GM06990 (cell line): ENCODE measurements around the gene WDPCP.
"Not testable (repeated sequence)": the region's sequence is repeated elsewhere in the genome, so short reads cannot be mapped to it uniquely, and the experiment has no call there.

Experiments
- DNase-seq: peaks from one replicate; pipeline ENCODE4 v3.0.0-alpha.2; 2011; ENCODE audit not compliant: insufficient read length; ENCODE audit errors: extremely low read depth
- H3K27me3 ChIP-seq: replicated peaks from 2 replicates; pipeline ENCODE4 v1.6.0; 2011; ENCODE audit warnings: low read length; ENCODE audit not compliant: control insufficient read depth, insufficient read depth
- H3K36me3 ChIP-seq: 2 replicates; pipeline ENCODE4 v1.5.1; 2011; ENCODE audit warnings: low read length; ENCODE audit not compliant: control insufficient read depth, insufficient read depth
- H3K4me3 ChIP-seq: replicated peaks from 2 replicates; pipeline ENCODE4 v1.5.1; 2011; ENCODE audit warnings: low read depth, mild to moderate bottlenecking, control low read depth, low read length
- TF ChIP-seq, protein P1 (sequence below): IDR thresholded peaks from 2 replicates; pipeline ENCODE4 v1.5.1; 2011; ENCODE audit warnings: low read length, control low read depth, mild to moderate bottlenecking, inconsistent platforms; ENCODE audit not compliant: insufficient read depth, poor library complexity, severe bottlenecking

WDPCP gene

DNA sequence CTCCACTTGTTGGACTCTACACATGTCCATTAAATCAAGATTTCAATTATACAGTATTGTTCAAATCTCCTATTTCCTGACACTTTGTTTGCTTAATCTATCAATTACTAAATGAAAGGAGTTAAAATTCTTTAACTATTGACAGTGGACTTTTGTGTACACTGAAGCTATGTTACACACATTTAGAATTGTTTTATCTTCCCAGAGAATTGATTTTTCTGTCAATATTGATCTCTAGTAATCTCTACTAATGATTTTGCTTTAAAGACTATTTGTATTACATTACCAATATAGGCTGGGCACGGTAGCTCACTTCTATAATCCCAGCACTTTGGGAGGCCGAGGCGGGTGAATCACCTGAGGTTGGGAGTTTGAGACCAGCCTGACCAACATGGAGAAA, 215.7 kb downstream of the WDPCP start:
- DNase-seq, result no peak
- TF ChIP-seq, protein P1, sequence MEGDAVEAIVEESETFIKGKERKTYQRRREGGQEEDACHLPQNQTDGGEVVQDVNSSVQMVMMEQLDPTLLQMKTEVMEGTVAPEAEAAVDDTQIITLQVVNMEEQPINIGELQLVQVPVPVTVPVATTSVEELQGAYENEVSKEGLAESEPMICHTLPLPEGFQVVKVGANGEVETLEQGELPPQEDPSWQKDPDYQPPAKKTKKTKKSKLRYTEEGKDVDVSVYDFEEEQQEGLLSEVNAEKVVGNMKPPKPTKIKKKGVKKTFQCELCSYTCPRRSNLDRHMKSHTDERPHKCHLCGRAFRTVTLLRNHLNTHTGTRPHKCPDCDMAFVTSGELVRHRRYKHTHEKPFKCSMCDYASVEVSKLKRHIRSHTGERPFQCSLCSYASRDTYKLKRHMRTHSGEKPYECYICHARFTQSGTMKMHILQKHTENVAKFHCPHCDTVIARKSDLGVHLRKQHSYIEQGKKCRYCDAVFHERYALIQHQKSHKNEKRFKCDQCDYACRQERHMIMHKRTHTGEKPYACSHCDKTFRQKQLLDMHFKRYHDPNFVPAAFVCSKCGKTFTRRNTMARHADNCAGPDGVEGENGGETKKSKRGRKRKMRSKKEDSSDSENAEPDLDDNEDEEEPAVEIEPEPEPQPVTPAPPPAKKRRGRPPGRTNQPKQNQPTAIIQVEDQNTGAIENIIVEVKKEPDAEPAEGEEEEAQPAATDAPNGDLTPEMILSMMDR, result no peak

DNA sequence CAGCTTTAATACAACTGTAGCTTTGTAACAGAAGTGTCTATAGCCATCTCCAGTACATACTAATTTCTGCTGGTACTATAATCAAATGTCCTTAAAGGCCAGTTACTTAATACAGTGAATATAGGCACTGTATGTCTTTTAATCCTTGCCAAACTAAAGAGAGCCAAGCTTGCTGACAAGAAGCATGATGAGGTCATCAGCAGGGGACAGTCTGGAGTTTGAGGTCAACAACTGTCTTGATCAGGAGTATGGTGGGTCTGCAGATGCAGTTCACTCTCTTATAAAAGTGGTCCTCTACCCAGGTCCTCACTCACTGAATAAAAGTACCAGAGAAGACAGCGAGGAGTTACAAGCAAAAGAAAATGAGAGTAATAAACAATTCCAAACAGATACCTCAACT, 219.1 kb downstream of the WDPCP start:
- Histone ChIP-seq H3K4me3 (no peak overlapping the region), H3K36me3 (no peaks in the 10 kb centered on the region), H3K27me3 (no peaks in the 10 kb centered on the region)
- no peak for DNase-seq
- TF ChIP-seq, protein P1, result no peak

More for the DNA sequence above, 215.7 kb downstream of the WDPCP start:
- no peaks in the 10 kb centered on the region for H3K27me3 ChIP-seq
- no peak overlapping the region for H3K4me3 ChIP-seq
- no peaks in the 10 kb centered on the region for H3K36me3 ChIP-seq

- no peaks in the 10 kb centered on the region for H3K36me3 ChIP-seq
- H3K4me3 ChIP-seq, result no peak overlapping the region
- TF ChIP-seq, protein P1, result no peak
- DNase-seq, result no peak
- H3K27me3 ChIP-seq, result no peaks in the 10 kb centered on the region
Observed at GRCh38 chr2:63364866-63365265, 223.4 kb downstream of the WDPCP start.

DNA sequence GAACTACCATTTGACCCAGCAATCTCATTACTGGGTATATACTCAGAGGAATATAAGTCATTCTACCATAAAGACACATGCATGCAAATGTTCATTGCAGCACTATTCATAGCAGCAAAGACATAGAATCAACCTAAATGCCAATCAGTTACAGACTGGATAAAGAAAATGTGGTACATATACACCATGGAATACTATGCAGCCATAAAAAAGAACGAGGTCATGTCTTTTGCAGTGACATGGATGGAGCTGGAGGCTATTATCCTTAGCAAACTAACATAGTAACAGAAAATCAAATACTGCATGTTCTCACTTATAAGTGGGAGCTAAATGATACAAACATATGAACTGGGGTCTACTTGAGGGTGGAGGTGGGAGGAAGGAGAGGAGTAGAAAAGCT, 230.6 kb downstream of the WDPCP start:
- DNase-seq, H3K36me3 ChIP-seq, H3K27me3 ChIP-seq, H3K4me3 ChIP-seq: not testable (repeated sequence)

DNA sequence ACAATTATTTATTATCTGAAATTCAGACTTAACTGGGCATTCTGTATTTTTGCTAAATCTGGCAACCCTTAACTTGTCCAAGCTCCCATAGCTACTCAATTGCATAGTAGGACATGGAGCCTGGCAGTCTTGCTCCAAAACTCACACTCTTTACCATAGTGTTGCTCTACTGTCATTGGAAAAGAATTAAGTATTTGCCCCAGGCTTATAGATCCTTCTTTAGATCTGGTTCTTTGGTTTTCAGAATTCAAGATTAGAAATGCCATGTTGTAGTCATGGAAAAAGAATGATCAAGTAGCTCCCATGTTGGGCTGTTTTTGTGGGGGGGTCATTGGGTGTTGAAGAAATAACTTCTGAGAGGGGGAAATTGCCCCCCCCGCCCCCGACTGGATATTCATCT, 240.9 kb downstream of the WDPCP start:
- TF ChIP-seq, protein P1, result no peak
- Histone ChIP-seq H3K27me3 (no peaks in the 10 kb centered on the region), H3K4me3 (no peak overlapping the region), H3K36me3 (no peaks in the 10 kb centered on the region)
- no peak for DNase-seq

GRCh38 chr2:63346411-63346810, 241.9 kb downstream of the WDPCP start:
- no peaks in the 10 kb centered on the region for H3K36me3 ChIP-seq
- no peaks in the 10 kb centered on the region for H3K27me3 ChIP-seq
- DNase-seq, result no peak
- H3K4me3 ChIP-seq, result no peak overlapping the region
- TF ChIP-seq, protein P1, result no peak

GRCh38 chr2:63345285-63345633, 243.0 kb downstream of the WDPCP start:
- Histone ChIP-seq H3K27me3 (no peaks in the 10 kb centered on the region), H3K4me3 (no peak overlapping the region), H3K36me3 (no peaks in the 10 kb centered on the region)
- DNase-seq, result no peak
- TF ChIP-seq, protein P1, result no peak
